NCI-H2227 treated with DMSO at 0.1 percent for 48 hours (cell line): ENCODE results near the gene ATP11A.

Source experiments
- DNase-seq: peaks from one replicate; lab custom pipeline; 2025; lab: John Stamatoyannopoulos, UW

ATP11A gene

GRCh38 chr13:112821340-112822055, 131.7 kb downstream of the ATP11A start:
- DNase-seq, result no peak

- DNase-seq, result no peak
Observed at GRCh38 chr13:112822851-112823250, 133.0 kb downstream of the ATP11A start.

- DNase-seq, result no peak
Observed at GRCh38 chr13:112824429-112824828, 134.6 kb downstream of the ATP11A start.

GRCh38 chr13:112825071-112825470, 135.2 kb downstream of the ATP11A start:
- no peak for DNase-seq

GRCh38 chr13:112825875-112826274, 136.0 kb downstream of the ATP11A start:
- no peak for DNase-seq

- no peak for DNase-seq
Observed at GRCh38 chr13:112826565-112826964, 136.7 kb downstream of the ATP11A start.

- no peak for DNase-seq
Observed at GRCh38 chr13:112828082-112828699, 138.4 kb downstream of the ATP11A start.

GRCh38 chr13:112828756-112829155, 138.9 kb downstream of the ATP11A start:
- DNase-seq, result no peak

- no peak for DNase-seq
Observed at GRCh38 chr13:112831196-112831595, 141.4 kb downstream of the ATP11A start.

GRCh38 chr13:112831801-112832200, 142.0 kb downstream of the ATP11A start:
- DNase-seq, result no peak

GRCh38 chr13:112832811-112833210, 143.0 kb downstream of the ATP11A start:
- DNase-seq, result no peak

- DNase-seq, result no peak
Observed at GRCh38 chr13:112833551-112834257, 143.9 kb downstream of the ATP11A start.

GRCh38 chr13:112835344-112835743, 145.5 kb downstream of the ATP11A start:
- DNase-seq, result no peak

GRCh38 chr13:112835796-112836195, 146.0 kb downstream of the ATP11A start:
- no peak for DNase-seq

GRCh38 chr13:112836940-112837339, 147.1 kb downstream of the ATP11A start:
- DNase-seq, result no peak

GRCh38 chr13:112837371-112838037, 147.7 kb downstream of the ATP11A start:
- no peak for DNase-seq

GRCh38 chr13:112838038-112838841, 148.4 kb downstream of the ATP11A start:
- no peak for DNase-seq

GRCh38 chr13:112838842-112839117, 148.9 kb downstream of the ATP11A start:
- no peak for DNase-seq

GRCh38 chr13:112839356-112840105, 149.7 kb downstream of the ATP11A start:
- no peak for DNase-seq

- DNase-seq, result no peak
Observed at GRCh38 chr13:112840472-112841302, 150.8 kb downstream of the ATP11A start.
